H9 (cell line): Measurements from ENCODE around the gene MBL2. TPM values are rescaled to one million over a fixed set of nuclear protein-coding genes. Genes with fewer than 3 reads are reported as not detected.

Experiments
- DNase-seq: peaks from one replicate; pipeline ENCODE4 v3.0.0-alpha.2; 2017
- H2AFZ ChIP-seq: one replicate; pipeline ENCODE4 v1.6.1; 2013; ENCODE audit warnings: mild to moderate bottlenecking, low read length, control low read depth, moderate library complexity
- H2AK5ac ChIP-seq: 2 replicates; pipeline ENCODE4 v1.6.1; 2013; ENCODE audit warnings: low read length, control low read depth, mixed read lengths; ENCODE audit not compliant: insufficient read length
- H2BK120ac ChIP-seq: one replicate; pipeline ENCODE4 v1.6.1; 2013; ENCODE audit warnings: low read depth, mild to moderate bottlenecking, low read length, control low read depth, inconsistent platforms; ENCODE audit not compliant: poor library complexity, severe bottlenecking
- H2BK12ac ChIP-seq: 2 replicates; pipeline ENCODE4 v1.6.1; 2013; ENCODE audit warnings: low read length, control low read depth, mixed read lengths, low read depth; ENCODE audit not compliant: insufficient read length
- H2BK15ac ChIP-seq: 2 replicates; pipeline ENCODE4 v1.6.1; 2013; ENCODE audit warnings: low read depth, low read length, control low read depth
- H2BK20ac ChIP-seq: one replicate; pipeline ENCODE4 v1.6.1; 2013; ENCODE audit warnings: low read depth, mild to moderate bottlenecking, low read length, control low read depth, inconsistent platforms; ENCODE audit not compliant: poor library complexity, severe bottlenecking
- H2BK5ac ChIP-seq: 2 replicates; pipeline ENCODE4 v1.6.1; 2013; ENCODE audit warnings: low read length, control low read depth, mixed read lengths; ENCODE audit not compliant: insufficient read length
- H3K14ac ChIP-seq: 2 replicates; pipeline ENCODE4 v1.6.1; 2013; ENCODE audit warnings: low read length, control low read depth; ENCODE audit not compliant: insufficient read depth
- H3K18ac ChIP-seq: 2 replicates; pipeline ENCODE4 v1.6.1; 2013; ENCODE audit warnings: low read depth, mild to moderate bottlenecking, mixed read lengths, low read length, control low read depth; ENCODE audit not compliant: insufficient read length
- H3K23ac ChIP-seq: 2 replicates; pipeline ENCODE4 v1.6.1; 2013; ENCODE audit warnings: low read length, control low read depth, mixed read lengths, low read depth; ENCODE audit not compliant: insufficient read length
- H3K23me2 ChIP-seq: 2 replicates; pipeline ENCODE4 v1.6.1; 2013; ENCODE audit warnings: low read depth, mild to moderate bottlenecking, mixed read lengths, low read length, control low read depth; ENCODE audit not compliant: insufficient read length, poor library complexity, severe bottlenecking
- H3K27ac ChIP-seq: 2 replicates; pipeline ENCODE4 v1.5.1; 2013; ENCODE audit warnings: low read length, control low read depth, mixed read lengths, low read depth; ENCODE audit not compliant: insufficient read length
- H3K27me3 ChIP-seq: 2 replicates; pipeline ENCODE4 v1.6.1; 2013; ENCODE audit warnings: low read length, control low read depth, inconsistent platforms; ENCODE audit not compliant: insufficient read depth
- H3K4ac ChIP-seq: 2 replicates; pipeline ENCODE4 v1.6.1; 2013; ENCODE audit warnings: low read depth, mild to moderate bottlenecking, control low read depth, inconsistent platforms, low read length, moderate library complexity
- H3K4me1 ChIP-seq: 2 replicates; pipeline ENCODE4 v1.6.1; 2013; ENCODE audit warnings: low read length, control low read depth, inconsistent platforms; ENCODE audit not compliant: insufficient read depth
- H3K4me2 ChIP-seq: 2 replicates; pipeline ENCODE4 v1.6.1; 2013; ENCODE audit warnings: low read length, control low read depth, mixed read lengths; ENCODE audit not compliant: insufficient read length, insufficient read depth
- H3K56ac ChIP-seq: 2 replicates; pipeline ENCODE4 v1.6.1; 2013; ENCODE audit warnings: low read depth, mild to moderate bottlenecking, mixed read lengths, low read length, control low read depth; ENCODE audit not compliant: insufficient read length
- H3K79me1 ChIP-seq: 2 replicates; pipeline ENCODE4 v1.6.1; 2013; ENCODE audit warnings: low read depth, mild to moderate bottlenecking, moderate library complexity, low read length, control low read depth, inconsistent platforms; ENCODE audit not compliant: insufficient read depth, poor library complexity, severe bottlenecking
- H3K79me2 ChIP-seq: 2 replicates; pipeline ENCODE4 v1.6.1; 2013; ENCODE audit warnings: low read length, control low read depth, inconsistent platforms; ENCODE audit not compliant: insufficient read depth
- H3K9ac ChIP-seq: 2 replicates; pipeline ENCODE4 v1.6.1; 2013; ENCODE audit warnings: low read length, control low read depth, mixed read lengths; ENCODE audit not compliant: insufficient read length; ENCODE audit errors: extremely low read depth
- H3K9me3 ChIP-seq: one replicate; pipeline ENCODE4 v1.6.1; 2013; ENCODE audit warnings: low read depth, low read length, inconsistent platforms; ENCODE audit not compliant: control insufficient read depth
- H3T11ph ChIP-seq: one replicate; pipeline ENCODE4 v1.6.1; 2013; ENCODE audit warnings: mild to moderate bottlenecking, low read length, control low read depth, inconsistent platforms
- H4K20me1 ChIP-seq: one replicate; pipeline ENCODE4 v1.6.1; 2013; ENCODE audit not compliant: control insufficient read depth, insufficient read length, insufficient read depth
- H4K5ac ChIP-seq: 2 replicates; pipeline ENCODE4 v1.6.1; 2013; ENCODE audit warnings: low read depth, mild to moderate bottlenecking, mixed read lengths, low read length, control low read depth; ENCODE audit not compliant: insufficient read length
- H4K8ac ChIP-seq: replicated peaks from 2 replicates; pipeline ENCODE4 v1.6.1; 2013; ENCODE audit warnings: low read length, control low read depth, mixed read lengths, low read depth; ENCODE audit not compliant: insufficient read length
- H4K91ac ChIP-seq: 2 replicates; pipeline ENCODE4 v1.6.1; 2013; ENCODE audit warnings: low read depth, mild to moderate bottlenecking, moderate library complexity, mixed read lengths, low read length, control low read depth; ENCODE audit not compliant: insufficient read length
- H3K27ac Mint-ChIP-seq, 3 experiments: 2 replicates in 2 of 3; 3 replicates in 1 of 3; pipeline ENCODE4 v1.8.0; 2020 to 2021; ENCODE audit warnings: mixed read lengths in 3 of 3, mild to moderate bottlenecking in 1 of 3, moderate library complexity in 1 of 3
- H3K27me3 Mint-ChIP-seq: 2 replicates; pipeline ENCODE4 v1.8.0; 2021; ENCODE audit warnings: low read depth, mild to moderate bottlenecking, moderate library complexity, mixed read lengths
- H3K36me3 Mint-ChIP-seq, 3 experiments: 2 replicates in 2 of 3; 3 replicates in 1 of 3; pipeline ENCODE4 v1.8.0; 2020 to 2021; ENCODE audit warnings: low read depth in 3 of 3, mixed read lengths in 3 of 3; ENCODE audit not compliant: insufficient read depth in 1 of 3
- H3K4me1 Mint-ChIP-seq, 2 experiments: 2 replicates each; pipeline ENCODE4 v1.8.0; 2020; ENCODE audit warnings: mixed read lengths in 2 of 2
- H3K4me3 Mint-ChIP-seq, 2 experiments: 2 replicates in 1 of 2; 3 replicates in 1 of 2; pipeline ENCODE4 v1.8.0; 2020 to 2021; ENCODE audit warnings: mild to moderate bottlenecking in 2 of 2, mixed read lengths in 2 of 2, moderate library complexity in 1 of 2
- H3K9me3 Mint-ChIP-seq, 2 experiments: 2 replicates in 1 of 2; 3 replicates in 1 of 2; pipeline ENCODE4 v1.8.0; 2020; ENCODE audit warnings: mild to moderate bottlenecking in 2 of 2, mixed read lengths in 2 of 2, moderate library complexity in 1 of 2
- WGBS: extraction: QIAGEN DNeasy Blood & Tissue Kit; methylation state at CpG from one replicate; pipeline ENCODE4 v1.1.7; 2013; ENCODE audit warnings: missing lambda C conversion rate, low lambda C conversion rate, mixed read lengths; ENCODE audit not compliant: insufficient read length; ENCODE audit errors: extremely low coverage; 5-methylcytosine and 5-hydroxymethylcytosine counted together
- total RNA-seq: library from RNA; stranded (reverse); gene quantifications from 2 replicates; pipeline ENCODE4 v1.2.1, GENCODE V29; 2021
- TF ChIP-seq, protein P1 (sequence below): fragments of 200-600 bp; sonication (generic); conservative IDR thresholded peaks from 3 replicates; pipeline ENCODE4 v1.8.0; 2021; ENCODE audit warnings: antibody characterized with exemption, mild to moderate bottlenecking

MBL2 gene
- total RNA-seq, 1 experiment from 2014 or later = not detected

DNA sequence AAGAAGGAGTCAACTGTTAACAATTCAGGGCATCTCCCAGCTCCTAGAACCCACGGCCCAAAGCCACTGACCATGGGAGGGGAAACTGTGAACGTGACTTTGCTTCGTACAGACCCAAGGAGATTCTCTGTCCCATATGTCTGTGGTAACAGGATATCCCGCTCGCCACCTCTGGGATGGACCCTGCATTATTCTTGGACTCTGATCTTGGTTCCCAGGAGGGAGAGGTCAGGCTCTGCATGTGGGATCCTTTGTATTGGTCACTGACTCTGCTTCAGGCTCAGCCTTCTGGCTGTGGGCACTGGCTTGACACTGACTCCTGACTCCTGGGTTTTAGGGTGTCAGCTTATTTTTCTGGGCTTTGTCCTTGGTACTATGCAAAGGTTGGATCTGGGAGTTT, 13.5 kb upstream of the MBL2 start:
- H3K9me3 Mint-ChIP-seq = no peaks in the 10 kb centered on the region; a peak in 1 of 5 replicates
- H4K20me1 ChIP-seq = no peaks in the 10 kb centered on the region
- H3K36me3 Mint-ChIP-seq = no peaks in the 10 kb centered on the region
- TF ChIP-seq, protein P1, sequence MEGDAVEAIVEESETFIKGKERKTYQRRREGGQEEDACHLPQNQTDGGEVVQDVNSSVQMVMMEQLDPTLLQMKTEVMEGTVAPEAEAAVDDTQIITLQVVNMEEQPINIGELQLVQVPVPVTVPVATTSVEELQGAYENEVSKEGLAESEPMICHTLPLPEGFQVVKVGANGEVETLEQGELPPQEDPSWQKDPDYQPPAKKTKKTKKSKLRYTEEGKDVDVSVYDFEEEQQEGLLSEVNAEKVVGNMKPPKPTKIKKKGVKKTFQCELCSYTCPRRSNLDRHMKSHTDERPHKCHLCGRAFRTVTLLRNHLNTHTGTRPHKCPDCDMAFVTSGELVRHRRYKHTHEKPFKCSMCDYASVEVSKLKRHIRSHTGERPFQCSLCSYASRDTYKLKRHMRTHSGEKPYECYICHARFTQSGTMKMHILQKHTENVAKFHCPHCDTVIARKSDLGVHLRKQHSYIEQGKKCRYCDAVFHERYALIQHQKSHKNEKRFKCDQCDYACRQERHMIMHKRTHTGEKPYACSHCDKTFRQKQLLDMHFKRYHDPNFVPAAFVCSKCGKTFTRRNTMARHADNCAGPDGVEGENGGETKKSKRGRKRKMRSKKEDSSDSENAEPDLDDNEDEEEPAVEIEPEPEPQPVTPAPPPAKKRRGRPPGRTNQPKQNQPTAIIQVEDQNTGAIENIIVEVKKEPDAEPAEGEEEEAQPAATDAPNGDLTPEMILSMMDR = no peak
- no peak overlapping the region for H2BK12ac ChIP-seq
- no peak overlapping the region for H2BK120ac ChIP-seq
- no peak overlapping the region for H3K4me2 ChIP-seq
- H3K4me1 ChIP-seq = no peaks in the 10 kb centered on the region
- H2BK15ac ChIP-seq = no peak overlapping the region
- H4K5ac ChIP-seq = no peak overlapping the region
- H4K91ac ChIP-seq = no peak overlapping the region
- H3K9ac ChIP-seq = no peak overlapping the region
- H3K23me2 ChIP-seq = no peaks in the 10 kb centered on the region
- no peak overlapping the region for H3K14ac ChIP-seq
- no peak overlapping the region for H3K27ac Mint-ChIP-seq
- DNase-seq = no peak
- H3K4me1 Mint-ChIP-seq = no peaks in the 10 kb centered on the region
- H4K8ac ChIP-seq = no peak overlapping the region
- H2BK5ac ChIP-seq = no peak overlapping the region
- no peaks in the 10 kb centered on the region; the same call in 1 of the 2 replicates for H3K27me3 Mint-ChIP-seq
- H3K18ac ChIP-seq = no peak overlapping the region
- no peak overlapping the region for H3K4me3 Mint-ChIP-seq
- H2AFZ ChIP-seq = no peak overlapping the region
- H3K23ac ChIP-seq = no peak overlapping the region
- H3K9me3 ChIP-seq = no peaks in the 10 kb centered on the region
- no peak overlapping the region for H3K4ac ChIP-seq
- H3K56ac ChIP-seq = no peak overlapping the region
- WGBS = no CpG with 5 or more reads among the region's 5 CpGs
- H2AK5ac ChIP-seq = no peak overlapping the region
- no peak overlapping the region for H3T11ph ChIP-seq
- H3K27me3 ChIP-seq = no peaks in the 10 kb centered on the region
- H3K79me2 ChIP-seq = no peaks in the 10 kb centered on the region
- no peak overlapping the region for H2BK20ac ChIP-seq
- no peak overlapping the region for H3K27ac ChIP-seq
- no peaks in the 10 kb centered on the region for H3K79me1 ChIP-seq
